Tongue (tissue), 2 donors: ENCODE measurements around the gene LLGL1. TPM values are rescaled to one million over a fixed set of nuclear protein-coding genes. Genes with fewer than 3 reads are reported as not detected.

Source experiments
- DNase-seq: peaks from one replicate; pipeline ENCODE4 v3.0.0-alpha.2; 2015
- total RNA-seq: library from RNA; depleted of rRNA; stranded (reverse); fragments of >200 nt; gene quantifications from one replicate; pipeline ENCODE4 v1.2.3, GENCODE V29; 2014

Gene LLGL1
- total RNA-seq, 1 donor from 2014 or later: 26.0 TPM

- no peak for DNase-seq
Observed at GRCh38 chr17:18270046-18270931, 44.9 kb downstream of the LLGL1 start.

- no peak for DNase-seq
Observed at GRCh38 chr17:18277076-18277475, 51.6 kb downstream of the LLGL1 start.

- DNase-seq: no peak
Observed at GRCh38 chr17:18278867-18279266, 53.4 kb downstream of the LLGL1 start.

- DNase-seq: no peak
Observed at GRCh38 chr17:18280249-18280648, 54.8 kb downstream of the LLGL1 start.

- no peak for DNase-seq
Observed at GRCh38 chr17:18280766-18281371, 55.4 kb downstream of the LLGL1 start.

GRCh38 chr17:18281788-18282187 lies 56.4 kb downstream of the LLGL1 start:
- no peak for DNase-seq

GRCh38 chr17:18285296-18285695 lies 59.9 kb downstream of the LLGL1 start:
- DNase-seq: no peak

- no peak for DNase-seq
Observed at GRCh38 chr17:18291718-18292540, 66.5 kb downstream of the LLGL1 start.

Other genes with a start within 250 kb of the LLGL1 start
- 15.6 TPM for gene ATPAF2, start 186.5 kb upstream of the LLGL1 start, total RNA-seq
- 7.1 TPM for gene GID4, start 186.2 kb upstream of the LLGL1 start, total RNA-seq
- 23.9 TPM for gene DRG2, start 137.7 kb upstream of the LLGL1 start, total RNA-seq
- gene MYO15A, start 116.9 kb upstream of the LLGL1 start, total RNA-seq: 0.21 TPM
- 124 TPM for gene ALKBH5, start 41.8 kb upstream of the LLGL1 start, total RNA-seq
- gene FLII, start 33.1 kb downstream of the LLGL1 start, total RNA-seq: 201 TPM
- 26.6 TPM for gene MIEF2, start 35.0 kb downstream of the LLGL1 start, total RNA-seq
- 30.2 TPM for gene TOP3A, start 89.4 kb downstream of the LLGL1 start, total RNA-seq
- gene SMCR8, start 89.7 kb downstream of the LLGL1 start, total RNA-seq: 12.8 TPM
- 34.4 TPM for gene SHMT1, start 137.9 kb downstream of the LLGL1 start, total RNA-seq
- 3.5 TPM for gene EVPLL, start 152.1 kb downstream of the LLGL1 start, total RNA-seq